ENCODE data around the gene EOLA1.
"Not testable (repeated sequence)": the region's sequence is repeated elsewhere in the genome, so short reads cannot be mapped to it uniquely, and the experiment has no call there.

EOLA1 gene

GRCh38 chrX:149540621-149541520, at the start of gene EOLA1:
EOLA1 (plus strand) TSS chrX:149541012; CDS start chrX:149545631, 4,619 bp downstream.
- peak; percentile 70 for DNase-seq (ENCODE audit: low read depth)

DNA sequence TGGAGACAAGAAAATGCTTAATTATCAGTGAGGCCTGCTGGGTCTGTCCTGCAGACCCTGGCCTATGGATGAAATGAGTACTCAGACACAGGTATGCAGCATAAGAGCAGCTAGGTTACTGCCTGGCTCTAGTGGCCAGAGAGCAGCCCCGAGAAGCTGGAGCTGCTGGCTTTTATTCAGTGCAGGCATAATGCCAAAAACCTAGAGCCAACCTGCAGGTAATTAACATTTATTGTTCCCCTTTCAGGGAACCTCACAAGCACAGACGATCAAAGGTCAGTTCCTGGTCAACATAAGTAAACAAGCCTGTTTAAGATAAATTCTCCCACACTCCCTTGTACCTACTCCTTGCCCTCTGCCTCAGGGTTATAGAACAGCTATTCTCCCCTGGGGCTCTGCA, 49.0 kb upstream of the EOLA1 start:
- DNase-seq (ENCODE audit: low read depth) = no peak

DNA sequence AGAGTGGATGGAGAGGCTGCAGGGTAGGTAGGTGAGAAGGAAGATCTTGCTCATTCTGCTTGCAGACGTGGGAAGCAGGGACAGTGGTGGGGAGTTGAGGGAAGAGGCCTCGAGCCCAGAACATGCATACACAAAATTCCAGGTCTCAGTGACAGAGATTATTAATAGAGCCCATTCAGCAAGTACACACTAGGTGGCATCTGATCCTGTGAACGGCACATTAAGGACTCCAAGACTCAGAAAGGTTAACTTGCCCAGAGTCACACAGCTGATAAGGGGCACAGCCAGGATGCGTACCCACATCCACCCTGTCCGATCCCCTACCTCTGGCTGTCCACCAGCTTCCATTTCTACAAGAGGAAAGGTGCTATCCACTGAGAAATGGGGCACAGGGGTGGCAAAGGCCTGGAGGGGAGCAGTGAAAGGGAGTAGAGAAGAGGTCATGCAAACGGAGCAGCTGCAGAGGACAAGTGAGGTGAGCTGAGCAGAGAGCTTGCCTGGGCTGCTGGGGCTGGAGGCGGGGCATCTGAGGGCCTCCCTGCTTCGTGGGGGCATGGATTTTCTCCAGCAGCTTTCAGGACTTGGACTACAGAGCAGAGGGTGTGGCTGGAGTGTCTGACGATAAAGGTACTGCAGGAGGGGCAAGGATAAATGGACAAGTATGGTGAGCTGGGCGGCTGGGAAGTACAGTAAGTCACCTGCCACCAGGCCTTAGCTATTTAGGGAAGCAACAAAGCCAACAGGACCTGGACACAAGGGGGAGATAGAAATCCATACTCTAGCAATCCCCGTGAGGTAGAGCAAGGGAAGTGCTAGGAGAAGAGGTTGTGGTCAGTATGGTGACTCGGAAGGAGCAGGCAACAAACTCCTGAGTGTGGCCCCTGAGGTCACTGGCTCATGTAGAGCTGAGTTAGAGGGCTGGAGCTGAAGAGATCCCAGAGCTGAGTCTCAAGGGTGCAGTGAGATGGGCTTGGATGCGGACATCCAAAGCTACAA, 46.9 kb upstream of the EOLA1 start:
- DNase-seq (ENCODE audit: low read depth) = no peak

DNA sequence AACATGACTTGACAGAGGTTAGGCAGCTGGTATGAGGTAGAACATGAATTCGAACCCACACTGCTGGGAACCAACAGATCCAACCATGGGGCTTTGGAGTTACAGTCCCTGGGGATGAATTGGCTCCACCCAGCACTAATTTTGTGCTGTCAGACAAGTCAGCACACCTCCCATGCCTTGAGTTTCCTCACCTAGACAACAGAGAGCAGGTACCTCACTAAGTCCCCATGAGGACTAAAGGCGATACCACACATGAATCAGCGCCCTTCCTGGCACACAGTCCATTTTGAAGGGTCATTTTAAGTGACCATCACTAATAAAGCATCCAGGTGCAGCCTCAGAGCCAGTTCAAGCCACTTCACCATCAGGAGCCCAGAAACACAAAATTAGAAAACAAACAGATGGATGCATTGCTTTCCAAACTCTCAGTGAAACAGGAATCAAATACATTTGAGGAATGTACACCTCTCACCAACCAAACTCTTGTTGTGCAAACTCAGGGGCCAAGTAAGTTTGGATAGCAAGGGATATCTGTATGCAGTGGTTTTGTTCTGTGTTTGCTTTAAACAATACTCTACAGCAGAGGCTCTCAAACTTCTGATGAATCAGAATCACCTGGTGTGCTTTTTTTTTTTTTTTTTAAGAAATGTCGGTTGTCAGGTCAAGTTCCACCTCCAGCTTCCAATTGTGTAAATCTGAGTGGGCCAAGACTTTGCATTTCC, 45.8 kb upstream of the EOLA1 start:
- DNase-seq (ENCODE audit: low read depth) = no peak

DNA sequence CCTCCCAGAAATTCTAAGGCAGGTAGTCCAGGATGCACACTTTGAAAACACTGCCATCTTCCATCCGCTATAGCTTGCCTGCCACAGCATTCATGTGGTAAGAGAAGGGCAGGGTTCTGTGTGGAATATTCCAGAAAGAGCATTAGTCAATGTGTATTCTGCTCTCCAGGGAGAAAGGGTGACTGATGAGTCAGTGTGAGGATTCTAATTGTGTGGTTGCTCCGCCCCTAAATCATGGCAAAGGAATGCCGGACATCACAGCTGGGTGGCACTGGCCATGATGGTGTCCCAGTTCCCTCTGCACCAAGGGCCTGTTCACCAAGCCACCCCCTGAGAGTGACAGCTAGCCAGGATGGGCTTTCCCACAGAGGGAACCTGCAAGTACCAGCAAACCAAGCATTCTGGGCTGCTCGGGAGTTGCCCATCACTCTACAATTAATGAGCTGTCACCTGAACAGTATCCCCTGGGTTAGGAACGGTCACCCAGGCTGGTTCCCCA, 45.2 kb upstream of the EOLA1 start:
- no peak for DNase-seq (ENCODE audit: low read depth)

- DNase-seq (ENCODE audit: low read depth) = no peak
These were observed 43.8 kb upstream of the EOLA1 start for GRCh38 chrX:149497054-149497453.

DNA sequence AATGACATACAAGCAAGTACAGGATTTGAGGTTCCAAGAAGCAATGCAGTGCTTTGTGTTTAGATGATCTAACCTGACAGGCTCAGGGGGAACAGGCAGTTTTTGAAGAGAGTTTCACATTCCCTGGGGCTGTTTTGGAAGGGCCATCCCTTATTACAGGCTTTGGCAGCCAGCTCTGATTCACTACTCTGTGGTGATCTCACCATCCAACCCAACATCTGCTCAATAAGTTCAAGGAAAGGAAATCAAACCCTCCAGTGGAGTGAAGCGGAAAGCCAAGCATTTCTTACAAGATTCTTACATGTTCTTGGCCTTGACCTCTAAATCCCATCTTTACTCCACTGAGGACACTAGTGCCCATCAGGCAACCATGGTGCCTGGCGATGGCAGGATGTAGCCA, 43.2 kb upstream of the EOLA1 start:
- DNase-seq (ENCODE audit: low read depth) = no peak

DNA sequence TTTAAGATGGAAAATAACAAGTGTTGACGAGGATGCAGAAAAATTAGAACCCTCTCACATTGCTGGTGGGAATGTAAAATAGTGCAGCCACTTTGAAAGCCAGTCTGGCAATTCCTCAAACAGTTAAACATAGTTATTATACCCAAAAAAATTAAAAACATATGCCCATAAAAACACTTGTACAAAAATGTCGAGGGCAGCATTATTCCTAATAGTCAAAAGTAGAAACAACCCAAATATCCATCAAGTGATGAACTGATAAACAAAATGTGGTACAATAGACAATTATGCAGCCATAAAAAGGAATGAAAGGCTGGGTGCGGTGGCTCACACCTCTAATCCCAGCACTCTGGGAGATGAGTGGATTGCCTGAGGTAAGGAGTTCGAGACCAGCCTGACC, 42.0 kb upstream of the EOLA1 start:
- no peak for DNase-seq (ENCODE audit: low read depth)

DNA sequence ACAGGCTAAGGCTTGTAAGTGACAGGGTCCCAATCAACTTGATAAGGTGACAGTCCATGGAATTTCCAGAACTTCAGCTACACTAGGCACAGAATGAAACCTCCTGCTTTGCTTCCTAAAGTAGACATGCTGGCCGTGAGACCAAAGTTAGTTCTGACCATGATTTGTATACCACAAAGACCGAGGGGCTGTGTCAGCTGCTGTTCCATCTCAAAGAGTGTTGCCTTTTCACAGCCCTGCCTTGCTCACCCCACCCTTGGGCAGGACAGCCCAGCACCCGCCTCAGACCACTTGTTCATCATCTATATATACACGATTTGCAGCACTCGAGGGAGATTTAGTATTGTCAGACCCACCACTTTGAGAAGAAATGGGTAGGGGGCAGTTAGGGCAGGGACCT, 41.0 kb upstream of the EOLA1 start:
- no peak for DNase-seq (ENCODE audit: low read depth)

- DNase-seq (ENCODE audit: low read depth) = not testable (repeated sequence)
These were observed 37.9 kb upstream of the EOLA1 start for GRCh38 chrX:149502923-149503322.

DNA sequence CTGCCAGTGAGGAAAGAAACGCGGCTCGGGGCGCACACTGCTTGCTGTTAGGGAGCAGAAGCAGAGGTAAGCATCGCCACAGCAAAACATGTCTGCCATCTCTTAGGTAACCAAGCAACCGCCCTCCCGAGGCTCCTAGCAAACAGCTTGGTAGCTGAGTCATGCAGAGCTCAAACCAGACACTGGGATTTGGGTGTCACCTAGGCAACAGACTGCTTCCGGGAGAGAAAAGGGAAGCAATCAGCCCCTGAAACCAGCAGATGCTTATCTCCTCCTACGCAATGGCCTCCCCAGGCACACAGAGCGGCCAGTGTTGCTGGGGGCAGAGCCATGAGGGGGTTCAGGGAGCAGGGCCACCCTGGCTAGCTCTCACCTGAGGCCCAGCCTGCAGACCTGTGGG, 37.4 kb upstream of the EOLA1 start:
- DNase-seq (ENCODE audit: low read depth) = peak; percentile 32

- DNase-seq (ENCODE audit: low read depth) = peak; percentile 31
These were observed 36.4 kb upstream of the EOLA1 start for GRCh38 chrX:149504226-149504914.

DNA sequence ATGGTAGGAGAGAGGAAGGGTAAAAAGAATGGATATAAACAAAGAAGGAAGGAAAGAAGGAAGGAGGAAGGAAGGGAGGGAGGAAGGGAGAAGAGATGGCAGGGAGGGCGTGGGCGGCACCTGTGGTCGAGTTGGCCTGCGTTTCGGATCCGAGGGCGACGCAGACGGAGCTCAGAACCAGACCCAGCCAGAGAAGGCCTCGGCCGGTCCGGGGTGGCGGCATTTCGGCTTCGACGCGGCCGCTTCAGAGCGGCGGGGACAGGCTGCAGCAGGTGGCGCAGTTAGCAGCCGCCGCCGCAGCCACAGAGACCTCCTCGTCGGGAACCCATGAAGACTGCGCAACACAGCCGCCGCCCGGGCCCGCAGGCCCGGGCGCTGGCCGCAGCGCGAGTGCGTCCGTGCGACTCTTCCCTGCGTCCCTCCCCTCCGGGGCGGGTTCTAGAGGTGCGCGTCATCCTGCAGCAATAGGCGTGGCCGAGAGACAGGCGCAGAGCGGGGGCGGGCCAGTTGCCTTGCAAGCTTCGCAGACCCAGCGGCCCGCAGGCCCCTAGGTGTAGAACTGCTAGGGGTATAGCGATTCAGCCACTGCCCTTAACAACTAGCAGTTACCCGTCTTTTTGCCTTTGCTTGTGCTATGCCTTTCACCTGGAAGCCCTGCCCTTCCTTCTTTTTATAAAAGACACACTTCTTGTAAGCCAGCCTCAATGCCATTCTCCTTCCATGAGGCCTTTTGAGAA, 35.7 kb upstream of the EOLA1 start, which contains the start of gene IDS:
TSS of gene IDS (minus strand) at position 392 of the 737 bp plus-strand sequence. CDS start at position 223, 169 bp downstream.
- DNase-seq (ENCODE audit: low read depth) = peak; percentile 68

- DNase-seq (ENCODE audit: low read depth) = no peak
These were observed 35.1 kb upstream of the EOLA1 start for GRCh38 chrX:149505671-149506070.

DNA sequence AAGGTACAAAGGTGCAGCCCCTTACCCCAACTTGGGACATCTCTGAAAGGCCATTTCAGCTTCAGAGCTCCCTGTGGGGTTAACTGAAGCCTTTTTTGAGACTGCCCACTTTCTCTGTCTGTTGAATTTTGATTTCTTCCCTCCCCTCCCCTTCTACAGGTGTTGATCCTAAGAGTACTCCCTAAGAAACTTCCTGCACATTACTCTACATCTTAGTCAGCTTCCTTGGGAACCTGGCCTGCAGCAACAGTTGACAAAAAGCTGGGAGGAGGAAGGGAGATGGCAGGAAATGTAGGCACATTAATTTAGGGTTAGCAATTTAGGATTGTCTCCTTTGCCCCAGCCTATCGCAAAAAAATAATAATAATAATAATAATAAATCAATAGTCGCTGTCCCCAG, 34.5 kb upstream of the EOLA1 start:
- DNase-seq (ENCODE audit: low read depth) = no peak

DNA sequence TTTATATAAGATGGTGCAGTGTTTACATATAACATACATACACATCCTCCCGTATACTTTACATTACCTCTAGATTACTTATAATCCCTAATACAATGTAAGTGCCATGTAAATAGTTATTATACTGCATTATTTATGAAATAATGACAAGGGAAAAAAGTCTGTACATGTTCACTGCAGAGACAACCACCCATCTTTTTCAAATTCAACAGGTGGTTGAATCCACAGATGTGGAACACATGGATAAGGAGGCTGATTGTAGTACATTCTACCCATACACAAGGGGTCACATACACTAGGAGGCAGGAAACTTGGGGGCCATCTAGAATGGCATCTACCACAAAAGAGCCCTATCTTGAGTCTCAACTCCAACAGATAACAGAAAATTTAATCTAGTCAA, 32.3 kb upstream of the EOLA1 start:
- no peak for DNase-seq (ENCODE audit: low read depth)

DNA sequence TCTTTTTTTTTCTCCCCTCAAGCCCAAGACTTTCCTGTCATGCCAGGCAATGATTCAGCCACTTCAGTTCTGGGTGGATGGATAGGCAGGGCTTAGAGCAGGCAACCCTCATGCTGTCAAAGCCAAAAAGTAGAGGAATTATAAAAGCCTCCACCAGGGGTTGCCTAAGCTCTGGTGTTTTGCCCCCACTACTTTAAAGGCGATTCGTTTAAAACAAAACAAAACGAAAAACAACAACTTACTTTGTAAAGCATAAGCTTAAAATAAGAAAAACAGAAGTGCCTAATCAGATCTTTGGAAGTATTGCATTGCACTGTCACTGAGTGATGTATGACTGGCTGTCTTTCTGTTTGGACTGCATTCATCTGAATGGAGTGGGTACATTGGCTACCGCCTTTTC, 30.4 kb upstream of the EOLA1 start:
- no peak for DNase-seq (ENCODE audit: low read depth)

- no peak for DNase-seq (ENCODE audit: low read depth)
These were observed 29.7 kb upstream of the EOLA1 start for GRCh38 chrX:149511081-149511480.

DNA sequence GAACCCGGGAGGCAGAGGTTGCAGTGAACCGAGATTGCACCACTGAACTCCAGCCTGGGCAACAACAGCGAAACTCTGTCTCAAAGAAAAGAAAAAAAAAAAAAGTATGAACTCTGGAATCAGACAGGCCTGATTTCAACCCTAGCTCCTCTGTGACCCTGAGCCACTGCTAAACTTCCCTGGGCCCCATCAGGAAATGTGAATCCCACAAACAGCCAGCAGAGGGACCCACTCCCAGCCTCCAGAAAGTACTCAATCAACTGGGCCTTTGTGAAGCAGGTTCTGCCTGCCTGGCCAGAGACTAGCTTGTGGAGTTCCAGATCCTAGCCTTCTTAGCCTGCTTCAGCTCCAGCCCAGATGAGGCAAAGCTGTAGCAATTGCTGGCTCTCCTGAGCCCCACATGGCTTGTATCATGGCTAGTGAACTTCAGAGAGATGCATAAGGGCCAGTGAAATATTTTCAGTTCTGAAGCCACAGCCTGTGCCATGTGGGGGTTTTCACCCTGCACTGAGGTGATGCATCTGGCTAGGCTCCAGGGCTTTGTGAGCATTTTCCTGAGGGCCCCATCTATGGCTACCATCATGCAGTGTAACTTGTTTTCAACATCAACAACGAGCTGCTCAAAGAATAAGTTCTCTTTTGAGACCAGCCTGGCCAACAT, 28.5 kb upstream of the EOLA1 start:
- DNase-seq (ENCODE audit: low read depth) = peak; percentile 24
